Measurements from ENCODE around the gene SS18.

SS18 gene

DNA sequence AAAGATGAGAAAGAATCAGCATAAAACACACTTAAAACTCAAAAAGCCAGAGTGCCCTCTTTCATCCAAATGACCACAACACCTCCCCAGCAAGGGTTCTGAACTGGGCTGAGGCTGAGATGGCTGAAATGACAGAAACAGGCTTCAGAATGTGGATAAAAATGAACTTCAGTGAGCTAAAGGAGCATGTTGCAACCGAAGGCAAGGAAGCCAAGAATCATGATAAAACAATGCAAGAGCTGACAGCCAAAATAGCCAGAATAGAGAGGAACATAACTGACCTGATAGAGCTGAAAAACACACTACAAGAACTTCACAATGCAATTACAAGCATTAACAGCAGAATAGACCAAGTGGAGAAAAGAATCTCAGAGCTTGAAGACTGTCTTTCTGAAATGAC lies 31.1 kb upstream of the SS18 start:
- H3K4me3 ChIP-seq (replicated peaks in 1 of 2; ENCODE audit: low read depth in 2 of 2, low read length in 2 of 2): no peak overlapping the region
- DNase-seq (ENCODE audit: low read depth in 2 of 2): peak; percentile 37 to 53
- TF ChIP-seq, protein P1, sequence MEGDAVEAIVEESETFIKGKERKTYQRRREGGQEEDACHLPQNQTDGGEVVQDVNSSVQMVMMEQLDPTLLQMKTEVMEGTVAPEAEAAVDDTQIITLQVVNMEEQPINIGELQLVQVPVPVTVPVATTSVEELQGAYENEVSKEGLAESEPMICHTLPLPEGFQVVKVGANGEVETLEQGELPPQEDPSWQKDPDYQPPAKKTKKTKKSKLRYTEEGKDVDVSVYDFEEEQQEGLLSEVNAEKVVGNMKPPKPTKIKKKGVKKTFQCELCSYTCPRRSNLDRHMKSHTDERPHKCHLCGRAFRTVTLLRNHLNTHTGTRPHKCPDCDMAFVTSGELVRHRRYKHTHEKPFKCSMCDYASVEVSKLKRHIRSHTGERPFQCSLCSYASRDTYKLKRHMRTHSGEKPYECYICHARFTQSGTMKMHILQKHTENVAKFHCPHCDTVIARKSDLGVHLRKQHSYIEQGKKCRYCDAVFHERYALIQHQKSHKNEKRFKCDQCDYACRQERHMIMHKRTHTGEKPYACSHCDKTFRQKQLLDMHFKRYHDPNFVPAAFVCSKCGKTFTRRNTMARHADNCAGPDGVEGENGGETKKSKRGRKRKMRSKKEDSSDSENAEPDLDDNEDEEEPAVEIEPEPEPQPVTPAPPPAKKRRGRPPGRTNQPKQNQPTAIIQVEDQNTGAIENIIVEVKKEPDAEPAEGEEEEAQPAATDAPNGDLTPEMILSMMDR (IDR thresholded peaks at IDR 0.05; ENCODE audit: low read depth, low read length): no peak

DNA sequence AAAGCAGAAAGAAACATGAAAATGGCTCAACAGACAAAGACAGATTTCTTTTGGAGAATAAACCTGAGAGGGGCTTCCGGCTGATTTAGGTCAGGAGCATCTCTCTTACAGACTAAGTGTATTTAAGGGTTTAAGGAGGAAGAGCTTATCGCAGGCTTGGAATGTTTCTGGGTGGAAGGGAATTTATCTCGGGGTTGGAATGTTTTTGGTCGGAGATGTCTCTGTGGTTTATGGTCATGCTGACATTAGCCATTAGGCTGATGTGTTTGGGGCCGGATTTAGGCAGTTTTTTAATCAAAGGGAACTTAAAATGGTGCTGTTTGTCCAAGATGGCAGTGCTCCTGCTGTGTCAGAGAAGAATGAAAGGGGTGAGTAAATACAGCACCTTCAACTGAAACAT lies 28.8 kb upstream of the SS18 start:
- no peak overlapping the region for H3K4me3 ChIP-seq (replicated peaks in 1 of 2; ENCODE audit: low read depth in 2 of 2, low read length in 2 of 2)
- DNase-seq (ENCODE audit: low read depth in 2 of 2): peak in 1 of 2 donors; percentile 11
- TF ChIP-seq, protein P1 (IDR thresholded peaks at IDR 0.05; ENCODE audit: low read depth, low read length): no peak

DNA sequence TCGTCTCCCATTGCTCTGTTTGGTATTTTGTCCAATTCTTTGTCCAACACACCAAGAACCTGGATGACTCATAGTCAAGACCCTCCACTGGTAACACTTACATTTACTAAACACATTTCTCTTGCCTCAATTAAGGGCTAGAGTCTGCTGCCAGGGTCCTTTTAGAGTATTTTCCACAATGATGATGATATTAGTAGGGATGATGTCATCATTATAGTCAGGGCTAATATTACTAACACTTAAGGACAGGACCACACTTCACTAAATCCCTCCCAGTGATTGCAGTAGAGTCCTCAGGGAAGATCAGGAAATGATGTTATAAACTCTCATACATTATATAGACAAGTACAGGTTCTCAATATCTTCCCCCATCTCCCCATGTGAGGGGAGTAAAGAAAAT lies 13.6 kb upstream of the SS18 start:
- no peak for DNase-seq (ENCODE audit: low read depth in 2 of 2)
- TF ChIP-seq, protein P1 (IDR thresholded peaks at IDR 0.05; ENCODE audit: low read depth, low read length): no peak
- H3K4me3 ChIP-seq (replicated peaks in 1 of 2; ENCODE audit: low read depth in 2 of 2, low read length in 2 of 2): no peak overlapping the region

DNA sequence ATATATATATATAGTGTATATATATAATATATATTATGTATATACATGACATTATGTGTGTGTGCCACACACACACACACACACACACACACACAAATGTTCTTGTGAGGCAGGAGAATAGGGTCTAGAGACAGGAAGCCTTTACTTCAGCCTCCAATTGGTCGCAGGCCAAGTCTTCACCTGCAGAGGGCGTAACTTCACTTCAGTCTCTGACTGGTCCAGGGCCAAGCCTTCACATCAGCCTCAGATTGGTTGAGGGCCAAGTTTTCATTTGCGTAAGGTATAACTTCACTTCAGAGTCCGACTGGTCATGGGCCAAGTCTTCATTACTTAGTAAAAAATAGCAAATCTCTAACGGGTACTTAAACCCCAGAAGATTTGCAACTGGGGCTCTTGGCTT lies 13.2 kb upstream of the SS18 start:
- peak in 1 of 2 donors; percentile 11 for DNase-seq (ENCODE audit: low read depth in 2 of 2)
- H3K4me3 ChIP-seq (replicated peaks in 1 of 2; ENCODE audit: low read depth in 2 of 2, low read length in 2 of 2): no peak overlapping the region
- TF ChIP-seq, protein P1 (IDR thresholded peaks at IDR 0.05; ENCODE audit: low read depth, low read length): no peak

DNA sequence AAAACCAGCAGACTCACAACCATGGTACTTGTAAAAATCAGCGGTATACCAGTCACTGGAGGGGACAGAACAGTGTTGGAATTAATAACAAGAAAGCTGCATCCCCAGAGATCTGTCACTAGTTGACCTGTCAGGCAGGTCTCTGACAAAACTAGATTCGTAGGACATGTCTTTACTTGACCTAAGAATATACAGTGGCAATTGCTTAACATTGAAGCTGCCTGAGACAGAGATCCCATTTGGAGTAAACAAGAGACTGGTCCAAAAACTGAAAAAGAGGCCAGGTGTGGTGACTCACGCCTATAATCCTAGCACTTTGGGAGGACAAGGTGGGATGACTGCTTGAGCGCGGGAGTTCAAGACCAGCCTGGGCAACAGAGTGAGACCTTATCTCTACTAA lies 7.2 kb upstream of the SS18 start:
- DNase-seq (ENCODE audit: low read depth in 2 of 2): no peak
- no peak overlapping the region for H3K4me3 ChIP-seq (replicated peaks in 1 of 2; ENCODE audit: low read depth in 2 of 2, low read length in 2 of 2)
- TF ChIP-seq, protein P1 (IDR thresholded peaks at IDR 0.05; ENCODE audit: low read depth, low read length): no peak

DNA sequence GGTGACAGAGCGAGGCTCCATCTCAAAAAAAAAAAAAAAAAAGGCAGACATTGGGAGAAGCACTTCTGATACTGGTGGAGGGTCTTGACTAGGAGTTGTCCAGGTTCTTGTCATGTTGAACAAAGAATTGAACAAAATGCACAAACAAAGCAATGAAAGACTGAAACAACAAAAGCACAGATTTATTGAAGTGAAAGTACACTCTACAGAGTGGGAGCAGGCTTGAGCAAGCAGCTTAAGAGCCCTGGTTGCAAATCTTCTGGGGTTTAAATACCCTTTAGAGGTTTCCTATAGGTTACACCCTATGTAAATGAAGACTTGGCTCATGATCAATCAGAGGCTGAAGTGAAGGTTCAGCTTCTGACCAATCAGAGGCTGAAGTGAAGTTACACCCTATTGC lies 6.4 kb upstream of the SS18 start:
- no peak overlapping the region for H3K4me3 ChIP-seq (replicated peaks in 1 of 2; ENCODE audit: low read depth in 2 of 2, low read length in 2 of 2)
- no peak for DNase-seq (ENCODE audit: low read depth in 2 of 2)
- TF ChIP-seq, protein P1 (IDR thresholded peaks at IDR 0.05; ENCODE audit: low read depth, low read length): no peak

DNA sequence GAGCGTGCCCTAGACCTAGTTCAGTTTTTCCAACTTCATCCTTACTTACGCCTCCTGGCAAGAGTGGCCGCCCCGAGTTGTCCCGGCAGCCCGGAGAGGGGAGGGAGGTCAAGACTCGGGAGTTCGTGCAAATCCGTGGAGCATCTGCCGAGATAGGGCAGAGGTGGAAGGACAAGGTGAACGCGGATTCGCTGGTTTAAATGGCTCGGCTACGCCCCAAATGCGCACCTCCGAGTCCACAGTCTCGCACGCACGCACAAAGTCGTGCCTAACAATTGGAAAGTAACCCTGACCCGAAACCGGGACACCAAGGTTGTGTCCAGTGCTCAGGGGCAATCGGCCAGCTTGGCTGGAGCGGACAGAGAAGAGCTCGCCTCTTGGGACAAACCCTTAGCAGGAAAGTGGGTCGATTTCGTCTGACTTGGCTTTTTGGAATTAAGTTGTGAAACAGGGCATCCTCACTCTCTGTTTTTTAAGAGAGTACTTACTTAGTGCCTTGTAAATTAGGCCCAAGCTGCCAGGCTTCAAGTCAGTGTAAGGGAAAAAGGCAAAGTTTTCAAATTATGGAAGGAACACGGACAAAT lies 726 bp upstream of the SS18 start:
- TF ChIP-seq, protein P1 (IDR thresholded peaks at IDR 0.05; ENCODE audit: low read depth, low read length): no peak
- peak overlapping the region; percentile 74 to 95 for H3K4me3 ChIP-seq (replicated peaks in 1 of 2; ENCODE audit: low read depth in 2 of 2, low read length in 2 of 2)
- no peak for DNase-seq (ENCODE audit: low read depth in 2 of 2)
